GM15510 (cell line): ENCODE results near the gene UBAC2.

Experiments
- POLR2A ChIP-seq: IDR thresholded peaks from 3 replicates; pipeline ENCODE4 v1.6.1; 2011; ENCODE audit warnings: borderline replicate concordance; ENCODE audit not compliant: insufficient read length; ENCODE audit errors: extremely low read depth

UBAC2 gene

GRCh38 chr13:99331881-99332293 lies 131.2 kb downstream of the UBAC2 start:
- TF ChIP-seq POLR2A, result no peak

DNA sequence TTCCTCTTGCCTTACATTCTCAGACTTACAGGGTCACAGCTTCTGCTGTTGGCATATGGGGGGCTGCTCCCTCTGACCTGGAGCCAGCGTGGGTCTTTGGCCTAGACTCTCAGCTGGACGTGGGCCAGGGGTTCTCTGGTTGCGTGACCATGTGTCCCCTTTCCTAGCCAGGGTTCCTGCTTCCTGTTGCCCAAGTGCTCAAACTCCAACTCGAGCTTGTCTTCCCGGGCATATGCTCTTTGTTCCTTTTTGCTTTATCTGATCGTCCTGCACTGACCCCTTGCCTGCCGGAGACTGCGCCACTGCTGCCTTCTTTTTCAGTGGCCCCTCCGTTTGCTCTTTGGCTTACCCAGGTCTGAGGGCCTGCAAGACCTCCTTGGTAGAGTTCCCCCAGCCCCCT lies 131.8 kb downstream of the UBAC2 start:
- no peak for TF ChIP-seq POLR2A

DNA sequence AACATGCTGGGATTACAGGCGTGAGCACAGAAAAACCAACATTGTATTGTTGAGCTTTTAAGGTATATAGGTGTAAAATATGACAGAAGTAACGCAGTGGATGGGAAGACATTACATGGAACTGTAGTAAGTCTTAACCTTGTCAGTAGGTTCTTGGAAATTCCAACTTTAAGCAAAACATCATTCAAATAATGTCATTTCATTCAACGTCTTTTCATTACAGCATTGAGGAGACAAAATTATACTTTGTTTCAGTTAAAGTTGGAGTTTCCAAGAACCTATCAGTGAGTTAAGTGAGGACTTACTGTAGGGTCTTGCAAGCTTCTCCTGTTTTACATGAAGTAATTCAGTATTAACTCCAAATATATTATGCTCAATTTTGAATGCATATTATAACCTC lies 133.6 kb downstream of the UBAC2 start:
- no peak for TF ChIP-seq POLR2A

DNA sequence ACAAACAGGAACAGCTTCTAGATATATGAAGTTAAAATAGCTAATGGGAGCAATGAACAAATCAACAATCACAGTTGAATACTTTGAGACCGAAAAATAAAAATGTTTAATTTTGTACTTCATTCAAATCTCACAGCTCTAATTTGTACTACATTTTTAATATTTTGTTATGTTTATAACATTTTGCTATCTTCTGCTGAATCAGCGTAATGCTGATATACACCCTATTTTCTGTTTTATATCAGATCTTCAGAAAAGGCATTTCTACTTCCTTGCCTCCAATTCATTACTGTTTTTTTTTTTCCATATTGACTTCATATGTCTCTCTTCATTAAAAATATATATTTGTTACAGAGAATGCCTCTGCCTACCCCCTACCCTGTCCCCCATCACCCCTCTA lies 134.4 kb downstream of the UBAC2 start:
- no peak for TF ChIP-seq POLR2A

DNA sequence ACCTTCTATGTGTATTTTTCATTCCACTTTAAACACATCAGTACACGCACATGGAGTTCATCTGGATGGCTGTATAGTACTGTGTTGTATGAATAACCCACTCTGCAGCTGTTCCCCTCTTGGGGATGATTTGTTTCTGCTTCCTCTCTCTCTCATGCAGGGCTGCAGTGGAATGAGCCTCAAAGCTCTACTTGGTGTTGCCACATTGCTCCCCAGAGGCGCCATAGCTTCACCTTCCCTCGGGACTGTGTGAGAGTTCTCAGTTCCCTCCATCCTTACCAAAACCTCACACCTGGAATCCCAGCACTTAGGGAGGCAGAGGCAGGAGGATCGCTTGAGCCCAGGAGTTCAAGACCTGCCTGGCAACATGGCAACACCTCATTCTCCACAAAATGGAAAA lies 134.9 kb downstream of the UBAC2 start:
- TF ChIP-seq POLR2A, result no peak

DNA sequence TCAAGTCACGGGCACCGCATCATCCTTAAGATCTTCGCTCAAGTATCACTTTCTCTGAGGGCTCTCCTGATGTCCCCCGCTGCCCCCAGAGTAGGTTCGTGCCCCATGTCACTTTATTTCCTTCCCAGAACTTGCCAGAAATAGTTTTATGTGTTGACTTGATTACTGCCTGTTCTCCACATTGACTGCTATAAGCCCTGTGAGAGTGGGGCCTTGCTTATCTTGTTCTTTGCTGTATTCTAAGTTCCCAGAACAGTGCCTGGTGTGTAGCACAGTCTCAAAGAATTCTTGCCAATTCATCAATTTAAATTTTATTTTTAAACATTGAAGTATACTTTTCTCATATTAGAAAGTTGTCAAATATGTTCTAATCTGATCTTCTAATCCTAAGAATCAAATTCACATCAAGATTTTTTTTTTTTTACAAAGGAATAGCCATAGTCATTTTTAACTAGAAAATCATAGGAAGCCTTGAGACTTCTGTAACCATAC lies 138.6 kb downstream of the UBAC2 start:
- no peak for TF ChIP-seq POLR2A

- no peak for TF ChIP-seq POLR2A
Observed at GRCh38 chr13:99339736-99340397, 139.2 kb downstream of the UBAC2 start.

- TF ChIP-seq POLR2A, result no peak
Observed at GRCh38 chr13:99340638-99341037, 140.0 kb downstream of the UBAC2 start.

DNA sequence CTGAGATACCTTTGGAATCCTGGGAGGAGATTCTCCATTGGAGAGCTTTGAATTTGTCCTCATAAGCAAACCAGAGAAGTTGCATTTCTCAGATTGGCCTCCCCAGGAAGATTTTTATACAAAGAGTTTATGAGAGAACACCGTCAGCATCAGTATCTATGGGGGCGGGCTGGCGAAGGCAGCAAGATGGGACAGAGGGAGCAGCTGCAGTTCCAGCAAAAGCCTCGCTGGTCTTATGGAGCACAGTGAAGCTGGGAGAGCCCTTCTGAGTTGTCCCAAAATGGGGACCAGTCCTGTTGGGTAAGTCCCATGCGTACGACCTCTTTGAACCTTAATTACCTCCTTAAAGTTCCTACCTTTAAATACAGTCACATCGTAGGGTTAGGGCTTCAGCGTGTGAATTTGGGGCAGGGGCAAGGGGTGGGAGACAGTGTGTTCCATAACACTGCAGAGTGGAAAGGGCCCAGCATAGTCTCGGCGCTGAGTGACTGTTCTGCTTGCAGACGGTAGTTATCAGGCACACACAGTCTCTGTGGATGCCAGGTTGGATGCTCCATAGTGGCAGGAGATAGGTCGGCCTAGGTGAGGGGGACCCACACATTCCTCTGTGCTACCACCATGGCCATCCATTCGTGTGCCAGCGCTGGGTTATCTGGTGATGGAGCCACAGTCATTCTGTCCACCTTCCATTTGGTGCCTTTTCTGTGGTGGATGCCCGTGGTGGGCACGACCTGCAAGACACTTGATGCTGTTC lies 141.5 kb downstream of the UBAC2 start:
- TF ChIP-seq POLR2A, result no peak

DNA sequence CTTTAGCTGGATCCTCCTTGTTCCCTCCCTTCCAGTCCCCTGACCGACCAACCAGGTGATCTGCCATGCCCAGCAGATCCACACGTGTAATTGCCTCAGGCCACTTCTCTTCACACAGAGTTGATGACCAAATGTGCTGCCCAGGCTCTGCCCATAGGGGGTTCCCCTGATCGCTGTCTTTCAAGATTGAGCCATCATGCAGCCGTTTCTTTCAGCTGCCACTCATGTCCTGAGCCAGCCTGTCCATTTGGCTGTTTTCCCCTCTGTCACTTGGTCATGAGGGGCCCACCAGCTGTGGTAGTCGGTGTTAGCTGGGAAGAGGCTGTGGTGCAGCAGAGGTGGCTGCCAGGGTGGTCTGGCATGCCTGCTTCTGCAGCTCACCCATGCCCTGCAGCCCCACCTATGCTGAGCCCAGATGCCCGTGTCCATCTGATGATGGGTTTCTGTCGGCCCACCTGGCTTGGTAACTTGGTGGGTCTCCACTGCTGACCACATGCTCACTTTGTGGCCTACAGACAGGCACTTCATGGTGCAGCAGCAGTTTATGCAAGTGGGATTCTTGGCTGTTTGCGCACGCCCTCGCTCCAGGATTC lies 142.2 kb downstream of the UBAC2 start:
- no peak for TF ChIP-seq POLR2A

- no peak for TF ChIP-seq POLR2A
Observed at GRCh38 chr13:99344610-99345208, 144.1 kb downstream of the UBAC2 start.

DNA sequence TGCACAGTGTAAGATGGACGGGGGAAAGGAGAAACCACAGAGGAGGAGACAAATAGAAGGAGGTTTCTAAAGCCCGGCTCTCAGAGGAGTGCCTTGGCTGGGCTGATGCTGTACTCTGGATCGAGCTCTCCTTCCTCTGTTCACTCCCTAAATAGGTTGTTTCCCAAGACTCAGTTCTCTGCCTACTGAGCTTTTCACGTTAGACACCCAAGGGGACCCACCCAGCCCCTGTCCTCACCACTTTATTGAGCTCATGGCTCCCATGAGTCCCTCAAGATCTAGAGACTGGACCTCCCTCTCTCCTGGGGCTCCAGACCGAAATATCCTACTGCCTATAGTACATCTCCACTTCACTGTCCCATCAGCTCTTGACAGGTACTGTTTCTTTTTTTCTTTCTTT lies 144.7 kb downstream of the UBAC2 start:
- TF ChIP-seq POLR2A, result no peak

GRCh38 chr13:99346335-99347042 lies 145.8 kb downstream of the UBAC2 start:
- TF ChIP-seq POLR2A, result no peak

GRCh38 chr13:99347335-99347878 lies 146.8 kb downstream of the UBAC2 start:
- TF ChIP-seq POLR2A, result no peak
